IMR-90 (cell line): ENCODE results near the gene TBCEL. TPM values are rescaled to one million over a fixed set of nuclear protein-coding genes. Genes with fewer than 3 reads are reported as not detected.

ENCODE experiments used
- ATAC-seq: fragments of 200-7000 bp; cut with Tn5 transposase; 2 replicates; pipeline ENCODE4 v1.9.1; 2020; ENCODE audit warnings: low read depth, mild to moderate bottlenecking, moderate library complexity
- BruUV-seq: library from RNA; stranded (reverse); fragments of 400-500 nt; replicated peaks from 2 replicates; lab custom pipeline; 2021; lab: Mats Ljungman, UMichigan
- CTCF ChIA-PET: fragments of 300-600 bp; formaldehyde crosslinking; extraction: SDS; loops from one replicate; lab custom pipeline; 2021; ENCODE audit warnings: antibody characterized with exemption; lab: Yijun Ruan, JAX
- POLR2A ChIA-PET: fragments of 300-600 bp; sonication (Branson Sonifier 250); formaldehyde crosslinking; loops from one replicate; lab custom pipeline; 2022; ENCODE audit warnings: antibody characterized with exemption; ENCODE audit not compliant: unreplicated experiment; lab: Charles Lee
- DNase-seq: peaks from one replicate; pipeline ENCODE4 v3.0.0; 2013
- H2AFZ ChIP-seq: replicated peaks from 2 replicates; pipeline ENCODE3; 2013; ENCODE audit warnings: low read length, mild to moderate bottlenecking; ENCODE audit not compliant: poor library complexity
- H2AK5ac ChIP-seq: 2 replicates; pipeline ENCODE4 v1.6.1; 2013; ENCODE audit warnings: low read depth, low read length, inconsistent platforms
- H2AK9ac ChIP-seq: replicated peaks from 2 replicates; pipeline ENCODE3; 2013; ENCODE audit warnings: mild to moderate bottlenecking, low read depth, low read length, moderate library complexity; ENCODE audit not compliant: poor library complexity
- H2BK120ac ChIP-seq: 2 replicates; pipeline ENCODE4 v1.6.1; 2013; ENCODE audit warnings: low read depth, low read length, inconsistent platforms
- H2BK15ac ChIP-seq: 3 replicates; pipeline ENCODE4 v1.6.1; 2013; ENCODE audit warnings: low read depth, low read length, inconsistent platforms
- H2BK20ac ChIP-seq: 2 replicates; pipeline ENCODE4 v1.6.1; 2013; ENCODE audit warnings: low read depth, mild to moderate bottlenecking, inconsistent platforms, low read length, moderate library complexity
- H2BK5ac ChIP-seq: 2 replicates; pipeline ENCODE4 v1.6.1; 2013; ENCODE audit warnings: mild to moderate bottlenecking, low read depth, low read length, inconsistent platforms; ENCODE audit not compliant: poor library complexity, severe bottlenecking
- H3K14ac ChIP-seq: replicated peaks from 2 replicates; pipeline ENCODE4 v1.6.1; 2013; ENCODE audit warnings: low read depth, low read length, inconsistent platforms
- H3K18ac ChIP-seq: 2 replicates; pipeline ENCODE4 v1.6.1; 2013; ENCODE audit warnings: low read depth, low read length, control low read depth
- H3K23ac ChIP-seq: 2 replicates; pipeline ENCODE4 v1.6.1; 2013; ENCODE audit warnings: low read depth, low read length, inconsistent platforms
- H3K27ac ChIP-seq: 2 replicates; pipeline ENCODE4 v1.5.1; 2013; ENCODE audit warnings: mild to moderate bottlenecking, control low read depth, low read length; ENCODE audit not compliant: insufficient read depth
- H3K27me3 ChIP-seq: 2 replicates; pipeline ENCODE4 v1.6.1; 2013; ENCODE audit warnings: low read length; ENCODE audit not compliant: control insufficient read depth, insufficient read depth
- H3K36me3 ChIP-seq: 2 replicates; pipeline ENCODE4 v1.6.1; 2013; ENCODE audit warnings: low read length, mixed read lengths; ENCODE audit not compliant: control insufficient read depth, insufficient read depth
- H3K4ac ChIP-seq: 2 replicates; pipeline ENCODE4 v1.6.1; 2013; ENCODE audit warnings: low read depth, low read length, inconsistent platforms
- H3K4me1 ChIP-seq: 2 replicates; pipeline ENCODE4 v1.6.1; 2013; ENCODE audit warnings: low read length, mixed read lengths; ENCODE audit not compliant: control insufficient read depth, insufficient read depth
- H3K4me2 ChIP-seq: 2 replicates; pipeline ENCODE4 v1.6.1; 2013; ENCODE audit warnings: low read depth, mild to moderate bottlenecking, control low read depth, low read length, moderate library complexity
- H3K4me3 ChIP-seq: 2 replicates; pipeline ENCODE4 v1.5.1; 2013; ENCODE audit warnings: low read depth, mild to moderate bottlenecking, control low read depth, low read length, moderate library complexity; ENCODE audit not compliant: insufficient read depth
- H3K56ac ChIP-seq: 2 replicates; pipeline ENCODE4 v1.6.1; 2013; ENCODE audit warnings: low read length, inconsistent platforms; ENCODE audit not compliant: insufficient read depth; ENCODE audit errors: extremely low read depth
- H3K79me1 ChIP-seq, 2 experiments: 2 replicates each; pipeline ENCODE4 v1.6.1; 2013; ENCODE audit warnings: low read length in 2 of 2, inconsistent platforms in 1 of 2, low read depth in 1 of 2
- H3K9ac ChIP-seq: 2 replicates; pipeline ENCODE4 v1.6.1; 2013; ENCODE audit warnings: low read depth, low read length, control low read depth
- H3K9me1 ChIP-seq: 2 replicates; pipeline ENCODE4 v1.6.1; 2013; ENCODE audit warnings: low read length, inconsistent platforms; ENCODE audit not compliant: insufficient read depth
- H3K9me3 ChIP-seq: 2 replicates; pipeline ENCODE4 v1.6.1; 2013; ENCODE audit warnings: low read length; ENCODE audit not compliant: control insufficient read depth, insufficient read depth
- H4K20me1 ChIP-seq: 2 replicates; pipeline ENCODE4 v1.6.1; 2013; ENCODE audit warnings: low read length, inconsistent platforms; ENCODE audit not compliant: insufficient read depth
- H4K5ac ChIP-seq: 2 replicates; pipeline ENCODE4 v1.6.1; 2013; ENCODE audit warnings: mild to moderate bottlenecking, low read depth, low read length, control low read depth
- H4K8ac ChIP-seq, 2 experiments: 2 replicates each; pipeline ENCODE4 v1.6.1; 2013; ENCODE audit warnings: low read depth in 2 of 2, low read length in 2 of 2, control low read depth in 1 of 2, inconsistent platforms in 1 of 2
- H4K91ac ChIP-seq: 2 replicates; pipeline ENCODE4 v1.6.1; 2013; ENCODE audit warnings: low read depth, low read length, inconsistent platforms; ENCODE audit not compliant: insufficient read depth
- BHLHE40 ChIP-seq: fragments of 150-350 bp; IDR thresholded peaks from 2 replicates; pipeline ENCODE4 v1.6.1; 2016; ENCODE audit warnings: mild to moderate bottlenecking, low read depth, low read length
- CEBPB ChIP-seq: IDR thresholded peaks from 2 replicates; pipeline ENCODE4 v1.6.1; 2012; ENCODE audit warnings: low read depth, low read length, improper control_type of control experiment
- CHD1 ChIP-seq: IDR thresholded peaks from 2 replicates; pipeline ENCODE4 v1.6.1; 2012; ENCODE audit warnings: low read depth, low read length, improper control_type of control experiment
- CTCF ChIP-seq: conservative IDR thresholded peaks from 2 replicates; pipeline ENCODE4 v1.5.1; 2012; ENCODE audit warnings: mild to moderate bottlenecking, low read depth, low read length, improper control_type of control experiment
- ELK1 ChIP-seq: fragments of 150-350 bp; IDR thresholded peaks from 2 replicates; pipeline ENCODE4 v1.6.1; 2016; ENCODE audit warnings: low read depth, mild to moderate bottlenecking, low read length, moderate library complexity, borderline replicate concordance
- FOS ChIP-seq: fragments of 150-350 bp; IDR thresholded peaks from 2 replicates; pipeline ENCODE4 v1.6.1; 2016; ENCODE audit warnings: low read depth, low read length
- MAFK ChIP-seq: IDR thresholded peaks from 2 replicates; pipeline ENCODE4 v1.6.1; 2012; ENCODE audit warnings: low read depth, low read length, improper control_type of control experiment
- MAZ ChIP-seq: IDR thresholded peaks from 2 replicates; pipeline ENCODE4 v1.6.1; 2012; ENCODE audit warnings: low read depth, mild to moderate bottlenecking, low read length, improper control_type of control experiment, moderate library complexity, borderline replicate concordance
- MXI1 ChIP-seq: IDR thresholded peaks from 2 replicates; pipeline ENCODE4 v1.6.1; 2012; ENCODE audit warnings: low read depth, mild to moderate bottlenecking, low read length, moderate library complexity, borderline replicate concordance
- NFE2L2 ChIP-seq: fragments of 150-350 bp; IDR thresholded peaks from 2 replicates; pipeline ENCODE4 v1.6.1; 2016; ENCODE audit warnings: low read depth, mild to moderate bottlenecking, low read length
- POLR2A ChIP-seq: IDR thresholded peaks from 2 replicates; pipeline ENCODE4 v1.6.1; 2012; ENCODE audit warnings: mild to moderate bottlenecking, low read depth, low read length
- RAD21 ChIP-seq: IDR thresholded peaks from 2 replicates; pipeline ENCODE4 v1.6.1; 2012; ENCODE audit warnings: low read length, improper control_type of control experiment
- RCOR1 ChIP-seq: IDR thresholded peaks from 2 replicates; pipeline ENCODE4 v1.6.1; 2012; ENCODE audit warnings: mild to moderate bottlenecking, low read length, improper control_type of control experiment; ENCODE audit not compliant: insufficient replicate concordance
- RFX5 ChIP-seq: IDR thresholded peaks from 2 replicates; pipeline ENCODE4 v1.8.0; 2012; ENCODE audit warnings: low read depth, mild to moderate bottlenecking, low read length, moderate library complexity
- SMC3 ChIP-seq: fragments of 150-350 bp; IDR thresholded peaks from 2 replicates; pipeline ENCODE4 v1.6.1; 2016; ENCODE audit warnings: low read depth, mild to moderate bottlenecking, antibody characterized with exemption, low read length, moderate library complexity
- USF2 ChIP-seq: fragments of 150-350 bp; IDR thresholded peaks from 2 replicates; pipeline ENCODE4 v1.6.1; 2017; ENCODE audit warnings: mild to moderate bottlenecking, antibody characterized with exemption, low read length, low read depth
- WGBS, 2 experiments: methylation state at CpG; one replicate each; pipeline versions ENCODE4 v1.1.5 to v1.1.7; 2013; ENCODE audit warnings: missing lambda C conversion rate in 2 of 2; ENCODE audit not compliant: insufficient read length in 1 of 2; ENCODE audit errors: extremely low coverage in 2 of 2; 5-methylcytosine and 5-hydroxymethylcytosine counted together
- dilution Hi-C: fragments of 300-500 bp; cut with HindIII; formaldehyde crosslinking; loops from one replicate; pipeline ENCODE4 v1.14.3; 2018; ENCODE audit warnings: low sequenced_read_pairs; ENCODE audit not compliant: unreplicated experiment
- in situ Hi-C: fragments of 300-500 bp; cut with MboI; formaldehyde crosslinking; loops from 3 replicates; pipeline ENCODE4 v1.14.3; 2019; ENCODE audit warnings: low sequenced_read_pairs, inconsistent platforms, mixed read lengths
- intact Hi-C: fragments of 100-400 bp; cut with micrococcal nuclease; formaldehyde crosslinking; loops from 2 replicates; pipeline ENCODE4 v1.10.0; 2022
- polyA plus RNA-seq, 3 experiments: library from polyadenylated mRNA; depleted of rRNA; stranded (reverse); fragments of >200 nt; gene quantifications; 2 replicates each; pipeline ENCODE4 v1.2.3, GENCODE V29; 2012; ENCODE audit warnings: low replicate concordance in 1 of 3
- total RNA-seq: library from RNA; depleted of rRNA; stranded (reverse); fragments of >200 nt; gene quantifications from 2 replicates; pipeline ENCODE4 v1.2.3, GENCODE V29; 2012

Gene TBCEL
- total and polyA plus RNA-seq, 2 of the 4 experiments (the other 2 are of a cell fraction): 7.1 to 21.0 TPM

- no peaks in the 10 kb centered on the region for H3K9me3 ChIP-seq
- 60% methylated on average over 1 of the region's 13 CpGs; no CpG with 5 or more reads in 1 of the 2 experiments for WGBS, 2 experiments
- H2BK15ac ChIP-seq: no peak overlapping the region
Observed at GRCh38 chr11:121132211-121132976, 108.5 kb downstream of the TBCEL start.

More at GRCh38 chr11:121132211-121132976, 108.5 kb downstream of the TBCEL start:
- BruUV-seq: no TSS peak
- Histone ChIP-seq H3K36me3 (no peaks in the 10 kb centered on the region), H4K20me1 (no peaks in the 10 kb centered on the region), H3K14ac (no peak overlapping the region), H2BK120ac (no peak overlapping the region), H3K4ac (no peak overlapping the region), H2BK20ac (no peak overlapping the region), H3K27me3 (peaks cover 3% of the 10 kb centered on the region; the same call in 1 of the 2 replicates), H3K4me2 (no peak overlapping the region), H4K91ac (no peak overlapping the region), H3K9me1 (no peaks in the 10 kb centered on the region), H4K5ac (no peak overlapping the region), H3K4me3 (no peak overlapping the region), H3K18ac (no peak overlapping the region), H3K79me1 (no peaks in the 10 kb centered on the region), H4K8ac (no peak overlapping the region), H2AFZ (no peak overlapping the region), H2AK5ac (no peak overlapping the region), H2AK9ac (no peak overlapping the region), H3K9ac (no peak overlapping the region), H3K27ac (no peak overlapping the region), H3K4me1 (no peaks in the 10 kb centered on the region), H3K23ac (no peak overlapping the region), H3K56ac (no peak overlapping the region), H2BK5ac (no peak overlapping the region)
- DNase-seq: no peak
- no peak for ATAC-seq
- dilution Hi-C loops: no loop called here
- in situ Hi-C loops: no loop called here
- ChIA-PET CTCF (no interaction called here), POLR2A (no interaction called here)
- intact Hi-C loops: no loop called here
- no peak for TF ChIP-seq CTCF
- no peak for TF ChIP-seq CEBPB
- no peak for TF ChIP-seq RFX5
- no peak for TF ChIP-seq MXI1
- TF ChIP-seq CHD1: no peak
- TF ChIP-seq USF2: no peak
- no peak for TF ChIP-seq MAZ
- no peak for TF ChIP-seq ELK1
- TF ChIP-seq FOS: no peak
- TF ChIP-seq RCOR1: no peak
- no peak for TF ChIP-seq MAFK
- TF ChIP-seq SMC3: no peak
- TF ChIP-seq POLR2A: no peak
- no peak for TF ChIP-seq RAD21
- TF ChIP-seq BHLHE40: no peak
- no peak for TF ChIP-seq NFE2L2
